Keratinocyte (primary cell): ENCODE measurements around the gene BCAS1.

Experiments
- CTCF ChIP-seq, 3 experiments: IDR thresholded peaks in 1 of 3; conservative IDR thresholded peaks in 1 of 3; optimal IDR thresholded peaks in 1 of 3; 2 replicates in 2 of 3; 3 replicates in 1 of 3; pipeline versions ENCODE3 to v1.5.1; 2011; ENCODE audit warnings: low read length in 3 of 3, mild to moderate bottlenecking in 3 of 3, moderate library complexity in 2 of 3, control low read depth in 1 of 3, inconsistent platforms in 1 of 3; ENCODE audit not compliant: insufficient read depth in 2 of 3; ENCODE audit errors: extremely low read depth in 1 of 3
- EZH2 ChIP-seq: IDR thresholded peaks from one replicate; pipeline ENCODE4 v1.6.1; 2012; ENCODE audit warnings: inconsistent platforms, mild to moderate bottlenecking, low read length, moderate library complexity

- TF ChIP-seq CTCF (optimal IDR thresholded peaks at IDR 0.05 in 1 of 3, IDR thresholded peaks at IDR 0.05 in 1 of 3, conservative IDR thresholded peaks at IDR 0.05 in 1 of 3; ENCODE audit: extremely low read depth in 1 of 3, insufficient read depth in 2 of 3, low read length in 3 of 3) (no peak), EZH2 (no peak)
These were observed 21.4 kb downstream of the BCAS1 start for GRCh38 chr20:54048891-54049545.
